GM13976 (cell line): ENCODE data around the gene GMEB2.

ENCODE experiments used
- DNase-seq: peaks from one replicate; pipeline ENCODE4 v3.0.0; 2012; ENCODE audit warnings: low spot score
- CTCF ChIP-seq: IDR thresholded peaks from 2 replicates; pipeline ENCODE4 v1.5.1; 2012; ENCODE audit warnings: borderline replicate concordance, mild to moderate bottlenecking; ENCODE audit not compliant: insufficient read depth; ENCODE audit errors: extremely low read depth, missing control alignments, control extremely low read depth
- in situ Hi-C: fragments of 300-500 bp; cut with MboI; formaldehyde crosslinking; loops from one replicate; pipeline ENCODE4 v1.12.0; 2022; ENCODE audit warnings: low sequenced_read_pairs, mixed read lengths, inconsistent platforms; ENCODE audit not compliant: unreplicated experiment

GMEB2 gene

GRCh38 chr20:63539441-63540370 lies 87.2 kb downstream of the GMEB2 start:
- no peak for TF ChIP-seq CTCF
- in situ Hi-C loops, result loop anchor here (25.0 kb wide), 1 partner anchor 323 kb away; the partner anchor contains the start of genes ABHD16B and TPD52L2

GRCh38 chr20:63539092-63539430 lies 87.8 kb downstream of the GMEB2 start:
- in situ Hi-C loops, result loop anchor here (25.0 kb wide), 1 partner anchor 323 kb away; the partner anchor contains the start of genes ABHD16B and TPD52L2
- no peak for TF ChIP-seq CTCF
- DNase-seq, result no peak

More at GRCh38 chr20:63539441-63540370, 87.2 kb downstream of the GMEB2 start:
- DNase-seq, result no peak

- DNase-seq, result peak; percentile 74
- in situ Hi-C loops, result loop anchor here (25.0 kb wide), 1 partner anchor 324 kb away; the partner anchor contains the start of genes ABHD16B and TPD52L2
Measured at GRCh38 chr20:63538204-63539091, 88.5 kb downstream of the GMEB2 start.

More at GRCh38 chr20:63538204-63539091, 88.5 kb downstream of the GMEB2 start:
- TF ChIP-seq CTCF, result peak; percentile 7
